GM19452 (cell line): ENCODE data around the gene PTBP3.

ENCODE experiments used
- ATAC-seq: cut with Tn5 transposase; IDR thresholded peaks from one replicate; pipeline ENCODE4 v1.9.1; 2021; ENCODE audit not compliant: unreplicated experiment

The PTBP3 gene

DNA sequence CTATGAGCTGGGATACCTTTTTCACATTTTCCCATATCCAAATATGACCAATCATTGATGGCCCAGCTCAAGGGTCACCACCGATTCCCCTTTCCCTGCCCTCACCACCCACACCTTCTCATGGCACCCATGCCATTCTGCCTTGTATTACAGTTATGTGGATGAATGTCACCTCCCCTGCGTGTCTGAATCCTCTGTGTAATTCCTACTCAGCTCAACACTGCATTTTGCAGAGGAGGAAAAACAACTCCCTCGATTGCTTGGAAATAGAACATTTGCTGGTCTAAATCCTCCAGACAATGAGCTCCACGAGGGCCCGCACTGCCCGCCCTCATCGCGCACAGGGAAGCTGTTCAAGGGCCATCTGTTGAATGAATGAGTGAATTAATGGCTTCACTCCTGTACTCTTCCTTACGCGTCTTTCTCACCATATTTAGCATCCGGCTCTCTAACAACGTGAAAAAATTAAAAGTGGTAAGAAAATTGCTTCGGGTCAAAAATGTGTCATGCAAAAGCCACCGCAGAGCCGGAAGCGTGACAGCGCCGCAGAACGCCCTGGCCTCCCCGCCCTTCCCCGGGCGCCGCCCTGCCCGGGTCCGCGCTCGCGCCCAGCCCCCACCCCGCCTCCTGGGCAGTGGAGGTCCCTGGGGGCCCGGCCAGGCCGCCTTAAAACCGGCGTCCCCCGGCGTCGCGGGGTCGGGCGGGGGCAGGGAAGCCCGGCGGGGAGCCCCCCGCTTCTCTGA, 159.0 kb downstream of the PTBP3 start:
- peak; percentile 80 for ATAC-seq

- ATAC-seq = no peak
These were observed 159.8 kb downstream of the PTBP3 start for GRCh38 chr9:112173489-112174221.

GRCh38 chr9:112170968-112171367, 162.5 kb downstream of the PTBP3 start:
- ATAC-seq = no peak

DNA sequence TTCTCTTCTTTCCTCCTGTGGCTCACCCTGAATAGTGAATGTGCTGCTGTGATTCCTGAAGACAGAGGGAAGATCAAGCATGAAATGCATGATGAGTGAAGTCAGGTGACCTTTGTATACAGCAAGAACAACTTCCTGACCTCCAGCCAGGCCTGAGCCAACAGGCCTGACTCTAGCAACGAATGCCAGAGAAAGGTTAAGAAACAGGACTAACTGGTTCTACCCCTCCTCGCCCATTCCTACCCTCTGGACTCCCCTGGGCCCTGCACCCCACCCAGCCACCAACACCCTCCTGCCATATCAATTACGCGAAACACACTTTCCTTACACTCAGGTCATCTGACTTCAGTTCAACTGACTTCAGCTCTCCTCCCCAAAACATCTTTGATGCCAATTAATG, 163.2 kb downstream of the PTBP3 start:
- no peak for ATAC-seq

DNA sequence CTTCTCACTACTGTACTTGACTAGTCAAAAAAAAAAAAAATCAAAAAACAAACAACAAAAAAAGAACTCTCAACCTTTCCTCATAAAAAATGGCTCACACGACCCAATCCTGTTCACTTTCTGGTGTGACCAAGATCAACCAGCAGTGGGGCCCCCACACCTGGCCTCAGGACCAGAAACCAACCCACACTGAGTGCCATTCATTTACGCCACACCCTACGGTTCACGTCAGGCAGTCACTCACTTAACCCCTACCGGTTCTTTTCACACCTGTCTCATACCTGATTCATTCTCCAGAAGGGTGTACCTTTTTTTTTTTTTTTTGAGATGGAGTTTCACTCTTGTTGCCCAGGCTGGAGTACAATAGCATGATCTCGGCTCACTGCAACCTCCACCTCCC, 164.1 kb downstream of the PTBP3 start:
- ATAC-seq = no peak

DNA sequence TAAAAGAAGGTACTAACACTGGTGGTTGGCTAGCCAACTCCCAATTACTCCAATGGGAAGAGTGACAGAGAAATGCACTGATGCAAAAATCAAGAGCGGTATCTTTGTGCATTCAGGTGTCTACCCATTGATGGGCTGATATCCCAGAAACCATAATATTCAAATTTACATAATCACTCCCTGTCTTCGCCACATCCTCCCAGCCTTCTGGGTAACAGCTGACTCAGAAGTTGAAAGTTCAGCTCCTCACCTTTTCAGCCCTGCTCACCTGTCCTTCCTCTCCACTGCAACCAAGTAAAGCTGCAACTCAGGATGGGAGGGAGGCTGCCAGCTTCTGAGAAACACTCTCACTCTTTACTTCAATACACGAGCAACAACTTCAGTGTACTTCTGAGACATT, 165.2 kb downstream of the PTBP3 start:
- no peak for ATAC-seq
